Measurements from ENCODE around the gene CLSTN2. TPM values are rescaled to one million over a fixed set of nuclear protein-coding genes. Genes with fewer than 3 reads are reported as not detected.

Gene CLSTN2
- total RNA-seq, 1 experiment from 2014 or later = 0.02 TPM

DNA sequence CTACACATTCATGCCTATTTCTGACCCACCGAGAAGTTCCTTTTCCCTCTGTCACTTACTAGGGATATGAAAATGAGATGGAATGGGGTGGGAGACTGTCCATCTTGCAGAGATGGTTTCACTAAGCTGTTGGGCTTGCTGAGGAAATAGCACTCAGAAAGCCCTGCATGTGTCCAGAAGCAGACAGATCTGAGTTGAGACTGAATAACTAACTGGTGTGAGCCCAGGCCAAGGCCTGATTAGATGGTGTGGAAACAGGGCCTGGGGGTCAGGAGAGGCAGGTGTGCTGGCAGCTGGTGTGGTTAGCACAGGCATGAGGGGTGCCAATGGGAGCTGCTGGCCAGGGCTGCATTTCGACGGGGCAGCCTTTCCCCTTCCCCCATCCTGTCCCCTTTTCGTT, 72.1 kb downstream of the CLSTN2 start:
- H3K4me3 ChIP-seq (replicated peaks in 1 of 2; ENCODE audit: low read depth in 1 of 2, low read length in 2 of 2) = no peak overlapping the region
- no peaks in the 10 kb centered on the region for H3K79me2 ChIP-seq (ENCODE audit: insufficient read depth, low read length)
- no peak for DNase-seq (ENCODE audit: low read depth, low spot score)
- no peak for ATAC-seq
- H3K4me2 ChIP-seq (ENCODE audit: low read length) = no peak overlapping the region
- ChIA-PET RAD21 (ENCODE audit: low non-redundant PET in 1 of 2, low total read pairs in 2 of 2, uncharacterized antibody in 2 of 2, unreplicated experiment in 2 of 2) (no interaction called here), CTCF (no interaction called here), POLR2A (no interaction called here)
- no peaks in the 10 kb centered on the region for H4K20me1 ChIP-seq (ENCODE audit: insufficient read depth)
- peaks cover 62% of the 10 kb centered on the region for H3K27me3 ChIP-seq (ENCODE audit: insufficient read depth, low read length)
- no peak overlapping the region for H2AFZ ChIP-seq (ENCODE audit: low read depth, low read length, poor library complexity, severe bottlenecking)
- intact Hi-C loops (cut with micrococcal nuclease) = no loop called here
- no peaks in the 10 kb centered on the region for H3K9me2 ChIP-seq (ENCODE audit: insufficient read depth)
- H3K27ac ChIP-seq (ENCODE audit: low read depth, low read length) = no peak overlapping the region
- H3K9ac ChIP-seq (ENCODE audit: low read length) = no peak overlapping the region
- no peak for TF ChIP-seq SP1 (IDR thresholded peaks at IDR 0.05; ENCODE audit: low read depth)
- TF ChIP-seq, protein P1, sequence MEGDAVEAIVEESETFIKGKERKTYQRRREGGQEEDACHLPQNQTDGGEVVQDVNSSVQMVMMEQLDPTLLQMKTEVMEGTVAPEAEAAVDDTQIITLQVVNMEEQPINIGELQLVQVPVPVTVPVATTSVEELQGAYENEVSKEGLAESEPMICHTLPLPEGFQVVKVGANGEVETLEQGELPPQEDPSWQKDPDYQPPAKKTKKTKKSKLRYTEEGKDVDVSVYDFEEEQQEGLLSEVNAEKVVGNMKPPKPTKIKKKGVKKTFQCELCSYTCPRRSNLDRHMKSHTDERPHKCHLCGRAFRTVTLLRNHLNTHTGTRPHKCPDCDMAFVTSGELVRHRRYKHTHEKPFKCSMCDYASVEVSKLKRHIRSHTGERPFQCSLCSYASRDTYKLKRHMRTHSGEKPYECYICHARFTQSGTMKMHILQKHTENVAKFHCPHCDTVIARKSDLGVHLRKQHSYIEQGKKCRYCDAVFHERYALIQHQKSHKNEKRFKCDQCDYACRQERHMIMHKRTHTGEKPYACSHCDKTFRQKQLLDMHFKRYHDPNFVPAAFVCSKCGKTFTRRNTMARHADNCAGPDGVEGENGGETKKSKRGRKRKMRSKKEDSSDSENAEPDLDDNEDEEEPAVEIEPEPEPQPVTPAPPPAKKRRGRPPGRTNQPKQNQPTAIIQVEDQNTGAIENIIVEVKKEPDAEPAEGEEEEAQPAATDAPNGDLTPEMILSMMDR (IDR thresholded peaks at IDR 0.05 in 2 of 3, conservative IDR thresholded peaks at IDR 0.05 in 1 of 3; ENCODE audit: borderline replicate concordance in 1 of 3, insufficient read depth in 1 of 3, low read depth in 2 of 3, low read length in 2 of 3) = no peak
- no peak for TF ChIP-seq EZH2phosphoT487 (IDR thresholded peaks at IDR 0.05; ENCODE audit: borderline replicate concordance)
- TF ChIP-seq POLR2A (IDR thresholded peaks at IDR 0.05; ENCODE audit: borderline replicate concordance, extremely low read depth, insufficient read depth, insufficient read length) = no peak
- TF ChIP-seq CEBPB (IDR thresholded peaks at IDR 0.05; ENCODE audit: low read depth) = no peak
- TF ChIP-seq ZFX (IDR thresholded peaks at IDR 0.05) = no peak
- H3K9me3 ChIP-seq (ENCODE audit: control insufficient read depth in 1 of 2, insufficient read depth in 1 of 2, low read depth in 1 of 2, low read length in 2 of 2) = no peaks in the 10 kb centered on the region
- no peaks in the 10 kb centered on the region for H3K4me1 ChIP-seq (ENCODE audit: control insufficient read depth in 1 of 2, insufficient read depth in 2 of 2, low read length in 2 of 2)
- BruUV-seq (replicated peaks) = no TSS peak
- H3K36me3 ChIP-seq (ENCODE audit: control insufficient read depth in 1 of 2, insufficient read depth in 2 of 2, low read length in 2 of 2) = no peaks in the 10 kb centered on the region

DNA sequence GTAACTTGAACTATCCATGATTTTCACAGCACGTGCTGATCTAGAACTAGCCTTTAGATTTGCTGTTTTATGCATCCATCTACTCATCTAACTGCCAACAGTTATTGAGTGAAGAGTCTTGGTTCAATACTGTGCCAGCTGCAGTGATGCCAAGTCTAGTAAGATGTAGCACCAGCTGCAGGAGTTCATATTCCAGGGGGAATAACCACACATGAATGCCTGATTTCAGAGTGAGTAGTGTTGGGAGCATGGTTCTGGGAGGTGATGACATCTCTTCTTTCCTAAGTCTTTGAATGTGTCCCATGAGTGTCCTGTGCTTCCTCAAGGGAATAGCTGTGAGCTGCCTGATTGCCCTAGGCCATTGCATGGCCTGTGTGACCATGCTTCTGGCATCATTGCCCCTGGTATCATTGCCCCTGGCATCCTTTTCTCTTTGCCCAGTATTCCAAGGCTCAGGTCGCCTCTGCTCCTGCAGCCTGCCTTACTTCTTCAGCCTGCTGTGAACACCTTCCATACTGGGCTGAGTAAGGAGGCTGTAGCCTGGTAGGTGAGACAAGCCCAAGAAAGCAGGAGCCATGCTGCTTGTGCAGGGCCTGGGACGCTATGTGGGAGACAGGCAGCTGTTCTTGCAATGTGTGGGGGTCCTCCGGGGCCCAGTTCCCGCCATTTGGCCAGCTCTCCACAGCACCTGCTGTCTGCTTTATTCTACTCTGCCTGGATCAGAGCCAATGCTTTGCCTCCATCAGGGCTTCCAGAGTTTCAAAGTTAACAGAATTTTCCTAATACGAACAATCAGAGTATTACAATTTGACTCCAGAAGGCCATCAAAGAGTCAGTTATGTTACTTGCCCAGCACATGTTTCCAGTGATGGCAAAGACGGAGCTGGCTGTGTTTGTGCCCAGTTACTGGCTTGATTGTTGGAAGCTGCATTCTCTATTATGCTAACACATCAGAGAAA, 73.2 kb downstream of the CLSTN2 start:
- H3K27me3 ChIP-seq (ENCODE audit: insufficient read depth, low read length) = peaks cover 71% of the 10 kb centered on the region
- intact Hi-C loops (cut with micrococcal nuclease) = no loop called here
- no peaks in the 10 kb centered on the region for H3K9me2 ChIP-seq (ENCODE audit: insufficient read depth)
- H3K27ac ChIP-seq (ENCODE audit: low read depth, low read length) = no peak overlapping the region
- no peaks in the 10 kb centered on the region for H3K4me1 ChIP-seq (ENCODE audit: control insufficient read depth in 1 of 2, insufficient read depth in 2 of 2, low read length in 2 of 2)
- no peak overlapping the region for H3K4me3 ChIP-seq (replicated peaks in 1 of 2; ENCODE audit: low read depth in 1 of 2, low read length in 2 of 2)
- no peaks in the 10 kb centered on the region for H4K20me1 ChIP-seq (ENCODE audit: insufficient read depth)
- ChIA-PET POLR2A (no interaction called here), CTCF (no interaction called here), RAD21 (ENCODE audit: low non-redundant PET in 1 of 2, low total read pairs in 2 of 2, uncharacterized antibody in 2 of 2, unreplicated experiment in 2 of 2) (no interaction called here)
- DNase-seq (ENCODE audit: low read depth, low spot score) (no peak), ATAC-seq (no peak)
- H2AFZ ChIP-seq (ENCODE audit: low read depth, low read length, poor library complexity, severe bottlenecking) = no peak overlapping the region
- H3K79me2 ChIP-seq (ENCODE audit: insufficient read depth, low read length) = no peaks in the 10 kb centered on the region
- H3K9ac ChIP-seq (ENCODE audit: low read length) = no peak overlapping the region
- TF ChIP-seq FOSL1 (IDR thresholded peaks at IDR 0.05; ENCODE audit: low read depth) = no peak
- TF ChIP-seq JUND (IDR thresholded peaks at IDR 0.05) = no peak
- no peak for TF ChIP-seq EZH2phosphoT487 (IDR thresholded peaks at IDR 0.05; ENCODE audit: borderline replicate concordance)
- TF ChIP-seq SP1 (IDR thresholded peaks at IDR 0.05; ENCODE audit: low read depth) = no peak
- no peak for TF ChIP-seq EZH2 (IDR thresholded peaks at IDR 0.05)
- TF ChIP-seq CBX3 (IDR thresholded peaks at IDR 0.05; ENCODE audit: low read depth) = no peak
- TF ChIP-seq, protein P1 (IDR thresholded peaks at IDR 0.05 in 2 of 3, conservative IDR thresholded peaks at IDR 0.05 in 1 of 3; ENCODE audit: borderline replicate concordance in 1 of 3, insufficient read depth in 1 of 3, low read depth in 2 of 3, low read length in 2 of 3) = no peak
- TF ChIP-seq CEBPB (IDR thresholded peaks at IDR 0.05; ENCODE audit: low read depth) = no peak
- TF ChIP-seq, protein P2, sequence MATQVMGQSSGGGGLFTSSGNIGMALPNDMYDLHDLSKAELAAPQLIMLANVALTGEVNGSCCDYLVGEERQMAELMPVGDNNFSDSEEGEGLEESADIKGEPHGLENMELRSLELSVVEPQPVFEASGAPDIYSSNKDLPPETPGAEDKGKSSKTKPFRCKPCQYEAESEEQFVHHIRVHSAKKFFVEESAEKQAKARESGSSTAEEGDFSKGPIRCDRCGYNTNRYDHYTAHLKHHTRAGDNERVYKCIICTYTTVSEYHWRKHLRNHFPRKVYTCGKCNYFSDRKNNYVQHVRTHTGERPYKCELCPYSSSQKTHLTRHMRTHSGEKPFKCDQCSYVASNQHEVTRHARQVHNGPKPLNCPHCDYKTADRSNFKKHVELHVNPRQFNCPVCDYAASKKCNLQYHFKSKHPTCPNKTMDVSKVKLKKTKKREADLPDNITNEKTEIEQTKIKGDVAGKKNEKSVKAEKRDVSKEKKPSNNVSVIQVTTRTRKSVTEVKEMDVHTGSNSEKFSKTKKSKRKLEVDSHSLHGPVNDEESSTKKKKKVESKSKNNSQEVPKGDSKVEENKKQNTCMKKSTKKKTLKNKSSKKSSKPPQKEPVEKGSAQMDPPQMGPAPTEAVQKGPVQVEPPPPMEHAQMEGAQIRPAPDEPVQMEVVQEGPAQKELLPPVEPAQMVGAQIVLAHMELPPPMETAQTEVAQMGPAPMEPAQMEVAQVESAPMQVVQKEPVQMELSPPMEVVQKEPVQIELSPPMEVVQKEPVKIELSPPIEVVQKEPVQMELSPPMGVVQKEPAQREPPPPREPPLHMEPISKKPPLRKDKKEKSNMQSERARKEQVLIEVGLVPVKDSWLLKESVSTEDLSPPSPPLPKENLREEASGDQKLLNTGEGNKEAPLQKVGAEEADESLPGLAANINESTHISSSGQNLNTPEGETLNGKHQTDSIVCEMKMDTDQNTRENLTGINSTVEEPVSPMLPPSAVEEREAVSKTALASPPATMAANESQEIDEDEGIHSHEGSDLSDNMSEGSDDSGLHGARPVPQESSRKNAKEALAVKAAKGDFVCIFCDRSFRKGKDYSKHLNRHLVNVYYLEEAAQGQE (IDR thresholded peaks at IDR 0.05; ENCODE audit: low read depth) = no peak
- H3K4me2 ChIP-seq (ENCODE audit: low read length) = no peak overlapping the region
- H3K9me3 ChIP-seq (ENCODE audit: control insufficient read depth in 1 of 2, insufficient read depth in 1 of 2, low read depth in 1 of 2, low read length in 2 of 2) = no peaks in the 10 kb centered on the region
- H3K36me3 ChIP-seq (ENCODE audit: control insufficient read depth in 1 of 2, insufficient read depth in 2 of 2, low read length in 2 of 2) = no peaks in the 10 kb centered on the region
- no TSS peak for BruUV-seq (replicated peaks)

All from HCT116 (cell line).